Stimulated activated CD8-positive, alpha-beta memory T cell treated with anti-CD3 and anti-CD28 coated beads, Interleukin-2, amount 100 ng/mL, for 48 hours (primary cell): ENCODE measurements around the gene TESK1.

Experiments used
- DNase-seq, 2 donors: peaks; one replicate each; pipeline ENCODE4 v3.0.0-alpha.2; 2020; ENCODE audit warnings: low read depth in 2 of 2

Gene TESK1, protein sequence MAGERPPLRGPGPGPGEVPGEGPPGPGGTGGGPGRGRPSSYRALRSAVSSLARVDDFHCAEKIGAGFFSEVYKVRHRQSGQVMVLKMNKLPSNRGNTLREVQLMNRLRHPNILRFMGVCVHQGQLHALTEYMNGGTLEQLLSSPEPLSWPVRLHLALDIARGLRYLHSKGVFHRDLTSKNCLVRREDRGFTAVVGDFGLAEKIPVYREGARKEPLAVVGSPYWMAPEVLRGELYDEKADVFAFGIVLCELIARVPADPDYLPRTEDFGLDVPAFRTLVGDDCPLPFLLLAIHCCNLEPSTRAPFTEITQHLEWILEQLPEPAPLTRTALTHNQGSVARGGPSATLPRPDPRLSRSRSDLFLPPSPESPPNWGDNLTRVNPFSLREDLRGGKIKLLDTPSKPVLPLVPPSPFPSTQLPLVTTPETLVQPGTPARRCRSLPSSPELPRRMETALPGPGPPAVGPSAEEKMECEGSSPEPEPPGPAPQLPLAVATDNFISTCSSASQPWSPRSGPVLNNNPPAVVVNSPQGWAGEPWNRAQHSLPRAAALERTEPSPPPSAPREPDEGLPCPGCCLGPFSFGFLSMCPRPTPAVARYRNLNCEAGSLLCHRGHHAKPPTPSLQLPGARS

DNA sequence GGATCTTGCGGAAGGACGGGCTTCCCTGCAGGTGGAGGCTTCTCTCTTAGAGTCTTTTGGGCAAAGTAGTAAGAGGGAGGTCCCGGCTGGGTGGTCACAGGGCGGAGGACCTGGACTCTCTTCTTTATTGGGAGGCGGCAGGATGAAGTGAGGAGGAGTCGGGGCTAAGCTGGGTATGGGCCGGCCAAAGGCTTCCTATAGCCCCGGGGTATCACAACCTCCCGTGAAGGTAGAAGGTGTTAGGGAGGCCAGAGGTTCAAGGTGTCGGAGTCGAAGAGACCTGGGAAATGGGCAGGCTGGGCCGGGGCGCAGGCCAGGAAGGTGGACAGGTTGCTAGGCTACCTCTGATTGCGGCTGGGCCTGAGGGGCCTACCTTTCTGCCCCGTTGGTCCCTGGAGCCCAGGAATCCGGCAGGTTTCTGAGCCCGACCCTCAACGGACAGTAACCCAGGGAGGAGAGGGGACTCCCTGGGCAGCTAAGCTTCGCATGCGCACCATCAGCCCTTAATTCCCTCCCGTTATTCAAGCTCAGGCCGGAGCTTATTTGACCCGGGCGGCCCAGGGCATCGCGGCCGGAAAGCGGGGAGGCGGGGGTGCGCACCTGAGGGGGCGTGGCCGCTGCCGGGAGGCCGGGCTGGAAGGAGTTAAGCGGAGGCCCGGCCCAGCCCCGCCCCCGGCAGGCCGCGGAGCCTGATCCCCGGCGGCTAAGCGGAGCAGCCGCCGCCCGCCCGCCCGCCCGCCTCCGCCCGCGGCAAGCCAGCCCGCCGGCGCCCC lies at the start of gene TESK1:
TESK1 (plus strand) TSS at position 685 of the 773 bp plus-strand sequence. CDS start 358 bp downstream, outside the sequence.
- peak; percentile 81 to 86 for DNase-seq

DNA sequence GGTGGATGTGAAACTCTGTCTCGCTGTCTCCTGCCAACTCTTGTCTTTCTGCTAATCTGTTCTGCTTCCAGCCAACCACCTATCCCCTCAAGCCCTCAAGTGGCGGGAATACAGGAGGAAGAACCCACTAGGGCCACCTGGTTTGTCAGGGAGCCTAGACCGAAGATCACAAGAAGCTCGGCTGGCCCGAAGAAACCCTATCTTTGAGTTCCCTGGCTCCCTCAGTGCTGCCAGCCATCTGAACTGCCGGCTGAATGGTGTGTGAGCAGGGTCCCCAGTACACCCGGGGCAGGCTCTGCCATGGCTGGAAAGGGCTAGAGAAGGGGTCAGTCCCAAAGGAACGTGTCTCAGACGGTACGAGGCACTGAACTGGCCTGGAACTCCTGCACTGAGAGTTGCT lies 49.2 kb upstream of the TESK1 start:
- DNase-seq, result no peak

DNA sequence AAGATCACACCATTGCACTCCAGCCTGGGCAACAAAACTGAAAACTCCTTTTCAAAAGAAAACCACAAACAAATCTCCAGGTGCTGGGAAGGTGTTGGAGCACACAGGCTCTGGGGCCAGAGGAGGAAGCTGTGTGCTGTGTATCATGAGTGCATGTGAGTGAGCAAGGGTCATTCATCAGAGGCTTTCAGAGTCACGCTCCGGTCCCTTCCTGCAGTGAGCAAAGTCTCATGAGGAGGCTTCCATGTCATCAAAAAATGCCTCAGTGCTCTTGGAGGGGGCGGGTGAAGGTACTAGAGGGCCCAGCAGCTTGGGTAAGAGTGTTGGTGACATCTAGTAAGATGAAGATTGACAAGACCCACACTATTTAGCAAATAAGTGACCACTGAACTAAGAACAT lies 48.3 kb upstream of the TESK1 start:
- no peak for DNase-seq

DNA sequence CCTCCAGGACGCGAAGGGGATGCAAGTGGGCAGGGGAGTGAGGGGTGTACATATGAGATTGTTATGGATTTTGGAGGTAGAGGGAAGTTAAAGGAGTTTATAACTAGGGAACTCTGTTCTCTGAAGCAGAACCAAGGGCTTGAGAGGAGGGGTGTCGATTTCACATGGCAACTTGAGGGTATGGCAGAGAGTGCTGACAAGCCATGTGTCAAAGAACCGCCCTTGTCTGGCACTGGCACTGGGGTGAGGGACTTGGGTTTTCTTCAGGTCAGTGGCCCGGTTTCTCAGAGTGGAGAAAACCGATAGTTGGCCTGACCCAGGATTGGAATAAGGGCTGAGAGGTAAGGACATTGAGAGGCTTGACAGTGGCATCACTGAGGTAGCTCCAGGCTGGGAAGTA lies 47.7 kb upstream of the TESK1 start:
- DNase-seq, result no peak

DNA sequence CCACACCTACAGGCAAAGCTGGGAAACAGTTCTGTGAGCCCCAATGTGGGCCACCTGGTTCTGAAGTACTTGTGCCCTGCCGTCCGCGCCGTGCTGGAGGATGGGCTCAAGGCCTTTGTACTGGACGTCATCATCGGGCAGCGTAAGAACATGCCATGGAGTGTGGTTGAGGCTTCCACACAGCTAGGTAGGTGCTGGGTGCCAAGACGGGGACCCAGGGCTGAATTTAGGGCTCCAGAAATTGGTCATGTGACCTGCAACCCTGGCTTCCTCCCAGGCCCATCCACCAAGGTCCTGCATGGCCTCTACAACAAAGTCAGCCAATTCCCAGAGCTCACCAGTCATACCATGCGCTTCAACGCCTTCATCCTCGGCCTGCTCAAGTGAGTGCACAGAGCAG lies 46.9 kb upstream of the TESK1 start:
- DNase-seq, result no peak

DNA sequence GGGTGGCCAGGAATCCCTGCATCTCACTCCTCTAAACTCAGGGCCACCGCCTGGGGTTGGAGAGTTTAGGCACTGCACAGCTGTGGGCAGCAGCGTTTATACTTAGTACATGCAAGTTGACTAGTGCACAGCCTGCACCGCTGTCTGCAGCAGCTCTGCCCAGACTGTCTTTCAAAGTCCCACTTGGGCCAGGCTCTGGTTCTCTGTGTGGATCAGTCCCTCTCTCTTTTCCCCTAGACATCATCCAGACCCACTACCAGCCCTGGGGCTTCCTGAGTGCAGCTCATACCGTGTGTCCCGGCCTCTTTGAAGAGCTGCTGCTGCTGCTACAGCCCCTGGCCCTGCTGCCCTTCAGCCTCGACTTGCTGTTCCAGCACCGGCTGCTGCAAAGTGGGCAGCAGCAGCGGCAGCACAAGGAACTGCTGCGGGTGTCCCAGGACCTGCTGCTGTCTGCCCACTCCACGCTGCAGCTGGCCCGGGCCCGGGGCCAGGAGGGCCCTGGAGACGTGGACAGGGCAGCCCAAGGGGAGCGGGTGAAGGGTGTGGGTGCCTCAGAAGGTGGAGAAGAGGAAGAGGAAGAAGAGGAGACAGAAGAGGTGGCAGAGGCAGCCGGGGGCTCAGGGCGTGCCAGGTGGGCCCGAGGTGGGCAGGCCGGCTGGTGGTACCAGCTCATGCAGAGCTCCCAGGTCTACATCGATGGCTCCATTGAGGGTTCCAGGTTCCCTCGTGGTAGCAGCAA lies 45.1 kb upstream of the TESK1 start:
- no peak for DNase-seq

DNA sequence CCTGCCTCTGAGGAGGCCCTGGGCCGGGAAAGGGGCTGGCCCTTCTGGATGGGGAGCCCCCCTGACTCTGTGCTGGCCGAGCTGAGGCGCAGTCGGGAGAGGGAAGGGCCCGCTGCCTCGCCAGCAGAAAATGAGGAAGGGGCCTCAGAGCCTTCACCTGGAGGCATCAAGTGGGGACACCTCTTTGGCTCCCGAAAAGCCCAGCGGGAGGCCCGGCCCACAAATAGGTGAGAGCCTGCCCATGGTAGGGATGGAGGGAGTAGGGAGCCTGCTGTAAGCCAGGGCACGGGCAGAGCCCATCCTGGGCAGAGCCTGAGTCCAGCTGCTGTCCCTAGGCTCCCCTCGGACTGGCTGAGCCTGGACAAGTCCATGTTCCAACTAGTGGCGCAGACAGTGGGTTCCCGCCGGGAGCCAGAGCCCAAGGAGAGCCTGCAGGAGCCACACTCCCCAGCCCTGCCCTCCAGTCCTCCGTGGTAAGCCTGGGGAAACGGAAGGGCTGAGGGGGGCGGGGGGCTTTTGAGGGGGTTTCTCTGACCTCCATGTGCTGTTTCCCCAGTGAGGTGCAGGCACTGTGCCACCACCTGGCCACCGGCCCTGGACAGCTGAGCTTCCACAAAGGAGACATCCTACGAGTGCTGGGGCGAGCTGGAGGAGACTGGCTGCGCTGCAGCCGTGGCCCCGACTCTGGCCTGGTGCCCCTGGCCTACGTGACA lies 44.3 kb upstream of the TESK1 start:
- DNase-seq, result no peak

DNA sequence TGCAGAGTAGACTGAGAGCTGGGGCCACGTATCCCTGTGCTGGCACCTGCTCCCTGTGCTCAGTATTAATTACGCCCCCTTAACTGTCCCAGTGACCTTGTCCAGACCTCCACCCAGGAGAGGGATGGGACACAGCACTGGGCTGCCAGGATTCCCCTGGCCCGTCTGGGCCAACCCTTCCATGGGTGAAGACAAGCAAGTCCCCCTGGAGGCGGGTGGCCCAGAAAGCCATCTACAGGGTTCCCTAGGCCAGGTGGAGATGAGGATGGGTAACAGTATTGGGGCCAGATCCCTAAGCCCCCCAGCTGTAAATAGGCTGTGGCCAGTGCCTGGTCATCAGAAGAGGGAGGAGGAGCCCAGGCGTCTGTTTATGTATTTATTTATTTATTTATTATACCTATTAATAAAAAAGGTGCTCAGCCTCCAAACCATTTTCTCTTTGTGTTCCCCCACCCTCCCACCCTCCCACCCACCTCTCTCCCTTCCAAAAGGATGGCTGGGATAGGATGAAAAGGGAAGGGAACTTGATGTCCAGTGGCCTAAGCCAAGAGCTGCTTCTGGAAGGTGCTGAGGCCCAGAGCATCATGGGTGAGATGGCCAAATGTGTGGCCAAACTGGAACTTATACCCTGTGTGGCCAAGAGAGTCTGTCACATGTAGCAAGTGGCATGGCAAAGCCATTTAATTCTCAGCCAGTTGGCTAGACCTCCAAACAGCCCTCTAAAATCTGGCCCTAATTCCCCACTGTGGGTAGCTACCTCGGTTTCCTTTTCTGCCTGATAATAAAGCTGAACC lies 43.4 kb upstream of the TESK1 start:
- no peak for DNase-seq

DNA sequence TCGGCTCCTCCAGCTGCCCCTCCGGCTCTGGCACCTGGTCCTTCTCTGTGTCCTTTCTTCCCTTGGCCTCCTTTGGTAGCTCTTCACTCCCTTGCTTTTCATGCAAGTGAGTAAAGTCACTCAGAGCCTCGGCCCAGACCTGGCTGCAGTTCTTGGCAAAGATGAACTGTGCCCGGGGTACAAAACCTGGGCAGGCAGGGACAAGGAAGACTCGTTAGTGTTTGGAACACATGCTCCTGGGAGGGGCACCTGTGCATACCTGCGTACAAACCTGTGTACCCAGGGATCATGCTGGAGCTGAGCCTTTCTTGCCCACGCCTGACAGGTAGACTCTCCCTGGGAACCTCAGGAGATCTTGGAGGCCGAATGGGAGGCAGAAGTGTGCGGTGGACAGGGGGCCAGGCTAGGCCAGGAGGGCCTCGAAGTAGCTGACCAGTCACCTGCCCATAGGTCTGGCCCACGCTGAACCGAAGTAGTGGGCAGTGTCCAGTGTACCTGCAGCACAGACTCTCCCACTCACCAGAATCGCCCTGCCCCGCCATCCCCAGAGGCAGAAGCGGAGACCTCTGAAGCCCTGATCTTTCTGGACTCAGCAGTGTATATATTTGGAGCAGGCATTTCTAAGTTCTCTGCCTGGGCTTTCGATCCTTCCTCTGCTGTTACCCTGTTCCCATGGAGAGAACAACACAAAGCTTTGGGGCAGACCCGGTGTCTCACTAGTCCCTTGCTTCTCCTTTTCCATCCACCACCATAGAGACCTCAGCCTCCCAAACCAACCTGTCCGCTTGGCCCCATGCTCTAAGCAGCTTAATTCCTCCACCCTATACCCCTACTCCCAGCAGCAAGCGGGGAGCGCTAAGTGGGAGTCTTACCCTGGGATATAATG lies 41.9 kb upstream of the TESK1 start:
- no peak for DNase-seq

DNA sequence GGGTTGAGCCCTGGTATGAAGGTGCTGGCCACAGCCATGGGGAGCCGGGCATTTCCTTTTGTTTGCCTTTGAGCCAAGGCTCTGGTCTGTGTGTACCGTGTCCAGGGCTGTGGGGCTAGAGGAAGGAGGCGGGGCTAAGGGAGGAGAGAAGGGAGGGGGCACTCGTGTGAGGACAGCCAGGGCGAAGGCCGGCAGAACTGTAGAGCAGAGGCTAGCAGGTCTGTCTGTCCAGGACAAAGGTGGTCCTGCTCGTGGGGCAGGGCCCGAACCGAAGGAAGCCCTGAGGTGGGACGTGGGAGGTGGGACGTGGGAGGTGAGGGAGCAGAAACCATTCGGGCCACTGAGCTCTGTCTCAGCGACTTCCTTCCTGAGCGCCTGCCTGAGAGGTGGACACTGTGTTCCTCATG lies 41.3 kb upstream of the TESK1 start:
- DNase-seq, result no peak

DNA sequence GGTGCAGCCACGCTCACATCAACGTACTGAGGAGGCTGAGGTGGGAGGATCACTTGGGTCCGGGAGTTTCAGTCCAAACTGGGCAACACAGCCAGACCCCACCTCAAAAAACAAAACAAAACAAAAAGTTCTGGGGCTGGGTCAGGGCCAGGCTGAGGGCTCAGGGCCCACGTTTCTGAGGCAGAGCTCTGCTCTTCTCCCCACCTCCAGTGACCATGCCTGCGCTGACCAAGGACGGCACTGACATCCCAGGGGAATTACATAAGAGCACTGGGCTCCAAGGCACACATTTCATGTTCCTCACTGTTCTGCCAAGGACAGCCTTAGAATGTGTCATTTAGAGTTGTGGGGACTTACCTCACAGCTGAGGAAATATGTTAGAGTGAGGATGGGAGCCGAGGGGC lies 40.4 kb upstream of the TESK1 start:
- DNase-seq, result no peak

DNA sequence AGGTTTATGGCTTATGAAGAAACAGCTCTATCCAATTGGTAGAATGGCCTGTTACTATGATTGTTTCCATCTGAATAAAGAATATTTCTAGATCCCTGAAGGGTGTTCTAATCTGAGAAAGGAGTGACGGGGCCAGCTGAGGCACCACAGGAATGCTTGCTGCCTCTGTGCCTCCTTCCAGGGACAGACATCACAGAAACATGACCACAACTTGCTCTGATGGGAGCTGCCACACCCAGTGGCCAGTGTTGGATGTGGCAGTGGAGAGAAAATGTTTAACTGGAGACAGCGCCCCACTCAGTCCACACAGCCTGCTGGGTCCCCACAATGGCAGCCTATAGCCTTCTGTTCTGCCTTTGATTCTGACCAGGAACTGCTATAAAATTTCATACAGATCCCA lies 38.6 kb upstream of the TESK1 start:
- DNase-seq, result no peak

DNA sequence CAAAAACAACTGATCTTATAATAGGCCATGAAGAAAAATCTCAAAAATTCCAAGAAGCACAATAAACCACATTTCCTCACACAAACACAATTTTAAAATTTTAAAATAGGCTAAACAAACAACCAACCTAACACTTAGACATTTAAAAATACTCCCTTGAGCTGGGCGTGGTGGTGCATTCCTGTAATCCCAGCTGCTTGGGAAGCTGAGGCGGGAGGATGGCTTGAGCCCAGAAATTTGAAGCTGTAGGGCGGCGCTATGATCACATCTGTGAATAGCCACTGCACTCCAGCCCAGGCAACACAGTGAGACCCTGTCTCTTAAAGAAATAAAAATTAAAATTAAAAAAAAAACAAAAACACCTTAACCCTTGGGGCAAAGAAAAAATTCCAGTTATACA lies 36.9 kb upstream of the TESK1 start:
- no peak for DNase-seq

DNA sequence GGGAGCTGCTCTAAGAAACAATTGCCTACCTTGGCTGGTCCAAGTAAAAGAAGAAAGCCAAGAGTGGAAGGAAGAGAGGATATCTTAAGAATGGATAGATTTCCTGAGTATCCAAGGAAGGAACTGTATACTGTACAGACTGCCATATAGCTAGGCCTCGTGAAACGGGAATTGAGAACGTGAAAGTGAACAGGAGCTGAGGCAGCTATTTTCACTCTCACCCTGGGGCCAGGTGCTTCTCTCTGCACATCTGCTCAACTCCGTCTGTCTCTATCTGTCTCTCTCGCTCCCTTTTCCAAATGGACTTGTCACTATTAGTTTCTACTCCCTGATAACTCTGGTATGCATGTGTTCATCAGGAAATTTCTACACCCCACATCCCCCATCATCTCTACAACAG lies 35.9 kb upstream of the TESK1 start:
- DNase-seq, result no peak

DNA sequence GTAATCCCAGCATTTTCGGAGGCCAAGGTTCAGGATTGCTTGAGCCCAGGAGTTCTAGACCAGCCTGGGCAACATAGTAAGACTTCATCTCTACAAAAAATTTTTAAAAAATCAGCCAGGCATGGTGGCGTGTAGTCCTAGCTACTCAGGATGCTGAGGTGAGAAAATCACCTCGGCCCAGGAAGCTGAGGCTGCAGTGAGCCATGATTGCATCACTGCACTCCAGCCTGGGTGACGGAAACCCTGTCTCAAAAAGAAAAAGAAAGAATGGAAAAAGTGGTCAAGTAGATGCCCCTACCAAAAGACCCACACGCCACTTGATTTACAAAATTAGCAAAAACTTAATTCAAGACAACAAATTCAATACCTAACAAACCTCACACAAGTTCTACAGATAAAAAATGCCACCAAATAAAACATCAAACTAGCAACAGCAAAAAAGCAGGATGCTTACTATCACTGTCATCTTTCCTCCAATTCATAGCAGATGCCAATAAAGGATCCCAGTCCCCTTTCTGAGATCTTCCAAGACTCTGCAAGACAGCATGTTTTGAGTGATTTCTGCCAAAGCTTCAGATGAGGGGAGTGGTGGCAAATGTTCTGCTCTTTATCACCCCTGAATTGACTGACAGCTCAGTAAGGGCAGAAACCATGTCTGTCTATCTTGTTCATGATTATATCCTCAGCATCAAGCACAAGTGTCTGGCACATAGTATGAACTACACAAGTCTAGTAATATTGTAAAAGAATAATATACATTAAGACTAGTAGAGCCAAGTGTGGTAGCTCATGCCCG lies 34.2 kb upstream of the TESK1 start:
- peak; percentile 37 to 43 for DNase-seq

DNA sequence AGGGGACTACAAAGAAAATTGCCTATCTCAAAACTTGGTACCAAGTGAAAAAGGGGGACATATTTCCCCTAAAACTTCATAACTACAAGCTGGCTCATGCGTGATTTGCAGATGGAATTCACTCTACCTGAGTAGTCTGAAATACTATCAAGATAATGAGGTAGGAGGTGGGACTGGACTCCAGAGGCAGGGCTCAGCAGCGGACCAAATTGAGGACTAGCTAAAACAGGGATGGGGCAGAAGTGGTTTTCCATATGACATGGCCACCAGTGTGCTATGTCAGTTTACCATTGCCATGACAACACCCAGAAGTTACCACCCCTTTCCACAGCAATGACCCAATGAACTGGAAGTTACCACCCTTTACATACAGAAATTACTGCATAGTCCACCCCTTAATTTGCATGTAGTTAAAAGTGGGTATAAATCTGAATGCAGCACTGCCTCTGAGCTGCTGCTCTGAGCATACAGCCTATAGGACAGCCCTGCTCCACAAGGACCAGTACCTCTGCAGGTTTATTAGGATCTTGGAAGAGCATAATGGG lies 30.4 kb upstream of the TESK1 start:
- DNase-seq, result no peak

DNA sequence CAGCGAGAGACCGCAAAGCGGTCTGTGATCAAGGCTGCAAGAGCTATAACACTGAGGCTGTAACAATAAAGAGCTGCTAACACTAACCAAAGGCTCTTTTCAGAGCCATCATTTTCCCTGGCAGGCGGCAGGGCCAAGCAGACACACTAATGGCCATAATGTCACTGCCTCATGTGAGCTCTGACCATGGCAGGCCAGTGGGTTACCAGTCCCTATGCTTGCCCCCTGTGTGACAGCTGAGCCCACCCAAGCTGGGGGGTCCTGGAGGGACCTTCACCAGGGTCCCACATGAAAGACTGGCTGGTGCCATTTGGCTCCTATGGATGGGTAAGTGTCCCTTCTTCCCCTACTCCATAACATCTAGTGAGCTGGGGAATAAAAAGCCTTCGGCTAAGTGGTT lies 29.6 kb upstream of the TESK1 start:
- no peak for DNase-seq

DNA sequence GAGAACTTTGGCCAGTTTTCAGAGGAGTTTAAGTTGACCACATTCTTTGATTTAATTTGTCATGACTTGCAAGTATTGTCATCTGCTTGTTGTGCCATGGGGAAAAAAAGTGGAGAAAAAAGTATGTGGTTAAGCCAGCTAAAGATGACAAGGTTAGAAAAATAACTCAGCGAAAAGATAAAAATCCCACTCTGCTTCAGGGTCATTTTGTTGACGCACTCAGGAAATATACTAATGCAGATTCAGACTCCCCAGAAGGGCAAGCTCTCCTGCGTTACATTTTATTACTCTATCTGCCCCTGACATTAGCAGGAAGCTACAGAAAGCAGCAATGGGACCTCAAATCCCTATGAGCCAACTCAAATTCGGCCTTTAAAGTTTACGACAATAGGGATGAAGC lies 27.6 kb upstream of the TESK1 start:
- DNase-seq, result no peak
